Measurements from ENCODE around the gene ZNF195. TPM values are rescaled to one million over a fixed set of nuclear protein-coding genes. Genes with fewer than 3 reads are reported as not detected.
"Not testable (repeated sequence)": the region's sequence is repeated elsewhere in the genome, so short reads cannot be mapped to it uniquely, and the experiment has no call there.

ZNF195 gene
- total RNA-seq, 2 experiments from 2014 or later: 16.6 to 18.4 TPM

GRCh38 chr11:3328503-3328902 is 50.4 kb downstream of the ZNF195 start:
- intact Hi-C loops (cut with DNase I, micrococcal nuclease); H3K9me3 Mint-ChIP-seq; DNase-seq; CTCF ChIA-PET; ATAC-seq (ENCODE audit: poor library complexity); H3K36me3 ChIP-seq (ENCODE audit: insufficient read depth, low read length); H3K27ac Mint-ChIP-seq; H3K27me3 Mint-ChIP-seq; POLR2A ChIA-PET; H3K27me3 ChIP-seq (ENCODE audit: control insufficient read depth in 1 of 2, insufficient read depth in 2 of 2, low read length in 2 of 2); H3K4me1 Mint-ChIP-seq (ENCODE audit: low read depth); H3K27ac ChIP-seq (ENCODE audit: low read depth in 1 of 2, low read length in 2 of 2); H3K9me3 ChIP-seq (ENCODE audit: control insufficient read depth in 1 of 2, insufficient read depth in 1 of 2, low read length in 2 of 2); H3K4me1 ChIP-seq (ENCODE audit: insufficient read depth, low read length); H3K36me3 Mint-ChIP-seq (ENCODE audit: low read depth); H3K4me3 ChIP-seq (ENCODE audit: low read length); H3K4me3 Mint-ChIP-seq: not testable (repeated sequence)

GRCh38 chr11:3326450-3326849 is 52.5 kb downstream of the ZNF195 start:
- ATAC-seq (ENCODE audit: poor library complexity); DNase-seq; CTCF ChIA-PET; H3K9me3 Mint-ChIP-seq; H3K36me3 ChIP-seq (ENCODE audit: insufficient read depth, low read length); H3K27me3 ChIP-seq (ENCODE audit: control insufficient read depth in 1 of 2, insufficient read depth in 2 of 2, low read length in 2 of 2); intact Hi-C loops (cut with DNase I, micrococcal nuclease); H3K4me1 ChIP-seq (ENCODE audit: insufficient read depth, low read length); POLR2A ChIA-PET; H3K27ac ChIP-seq (ENCODE audit: low read depth in 1 of 2, low read length in 2 of 2); H3K4me1 Mint-ChIP-seq (ENCODE audit: low read depth); H3K27me3 Mint-ChIP-seq; H3K36me3 Mint-ChIP-seq (ENCODE audit: low read depth); H3K9me3 ChIP-seq (ENCODE audit: control insufficient read depth in 1 of 2, insufficient read depth in 1 of 2, low read length in 2 of 2); H3K27ac Mint-ChIP-seq; H3K4me3 Mint-ChIP-seq; H3K4me3 ChIP-seq (ENCODE audit: low read length): not testable (repeated sequence)

- CTCF ChIA-PET; POLR2A ChIA-PET; H3K4me1 Mint-ChIP-seq (ENCODE audit: low read depth); H3K27me3 Mint-ChIP-seq; H3K4me3 Mint-ChIP-seq; H3K4me3 ChIP-seq (ENCODE audit: low read length); H3K9me3 Mint-ChIP-seq; H3K36me3 ChIP-seq (ENCODE audit: insufficient read depth, low read length); H3K27ac Mint-ChIP-seq; ATAC-seq (ENCODE audit: poor library complexity); H3K27ac ChIP-seq (ENCODE audit: low read depth in 1 of 2, low read length in 2 of 2); H3K9me3 ChIP-seq (ENCODE audit: control insufficient read depth in 1 of 2, insufficient read depth in 1 of 2, low read length in 2 of 2); H3K4me1 ChIP-seq (ENCODE audit: insufficient read depth, low read length); intact Hi-C loops (cut with DNase I, micrococcal nuclease); H3K27me3 ChIP-seq (ENCODE audit: control insufficient read depth in 1 of 2, insufficient read depth in 2 of 2, low read length in 2 of 2); H3K36me3 Mint-ChIP-seq (ENCODE audit: low read depth); DNase-seq: not testable (repeated sequence)
Observed at GRCh38 chr11:3324724-3325123, 54.2 kb downstream of the ZNF195 start.

Other genes starting within 250 kb of the ZNF195 start
- 1 to 10 TPM; 6.7 to 9.1 TPM for gene OSBPL5, start 213.8 kb downstream of the ZNF195 start, total RNA-seq
- not detected for gene MRGPRG, start 160.3 kb downstream of the ZNF195 start, total RNA-seq
- gene MRGPRE, start 146.7 kb downstream of the ZNF195 start, total RNA-seq: not detected